SH-SY5Y (cell line): ENCODE data around the gene SMYD1.

Source experiments
- GATA2 ChIP-seq: IDR thresholded peaks from 2 replicates; pipeline ENCODE4 v1.6.1; 2011; ENCODE audit warnings: mild to moderate bottlenecking, low read depth, low read length
- GATA3 ChIP-seq: IDR thresholded peaks from 2 replicates; pipeline ENCODE4 v1.6.1; 2011; ENCODE audit warnings: low read depth, mild to moderate bottlenecking, low read length, moderate library complexity

The SMYD1 gene

GRCh38 chr2:88092773-88093172, 25.1 kb downstream of the SMYD1 start:
- no peak for TF ChIP-seq GATA3
- no peak for TF ChIP-seq GATA2

GRCh38 chr2:88095022-88095421, 27.4 kb downstream of the SMYD1 start:
- TF ChIP-seq GATA3 (no peak), GATA2 (no peak)

- TF ChIP-seq GATA2 = no peak
- TF ChIP-seq GATA3 = no peak
Measured at GRCh38 chr2:88096708-88097107, 29.1 kb downstream of the SMYD1 start.

GRCh38 chr2:88097192-88097591, 29.6 kb downstream of the SMYD1 start:
- no peak for TF ChIP-seq GATA3
- no peak for TF ChIP-seq GATA2

GRCh38 chr2:88097891-88098557, 30.4 kb downstream of the SMYD1 start:
- TF ChIP-seq GATA3 (no peak), GATA2 (no peak)

- no peak for TF ChIP-seq GATA2
- no peak for TF ChIP-seq GATA3
Measured at GRCh38 chr2:88098558-88098900, 30.9 kb downstream of the SMYD1 start.

GRCh38 chr2:88099798-88100488, 32.3 kb downstream of the SMYD1 start:
- TF ChIP-seq GATA2 (no peak), GATA3 (no peak)

- no peak for TF ChIP-seq GATA2
- no peak for TF ChIP-seq GATA3
Measured at GRCh38 chr2:88100489-88100858, 32.8 kb downstream of the SMYD1 start.

GRCh38 chr2:88108796-88109195, 41.2 kb downstream of the SMYD1 start:
- TF ChIP-seq GATA2 (no peak), GATA3 (no peak)

GRCh38 chr2:88110830-88111229, 43.2 kb downstream of the SMYD1 start:
- TF ChIP-seq GATA2 (no peak), GATA3 (no peak)

- TF ChIP-seq GATA2 (no peak), GATA3 (no peak)
Measured at GRCh38 chr2:88113069-88113468, 45.4 kb downstream of the SMYD1 start.

- no peak for TF ChIP-seq GATA3
- TF ChIP-seq GATA2 = no peak
Measured at GRCh38 chr2:88114889-88115288, 47.3 kb downstream of the SMYD1 start.

- TF ChIP-seq GATA2 (no peak), GATA3 (no peak)
Measured at GRCh38 chr2:88115825-88116518, 48.3 kb downstream of the SMYD1 start.

GRCh38 chr2:88116669-88117432, 49.2 kb downstream of the SMYD1 start:
- TF ChIP-seq GATA3 = no peak
- no peak for TF ChIP-seq GATA2
